Endothelial cell (in vitro differentiated cells): ENCODE data around the gene ZGPAT. TPM values are rescaled to one million over a fixed set of nuclear protein-coding genes. Genes with fewer than 3 reads are reported as not detected.

ENCODE experiments used
- DNase-seq: peaks from one replicate; pipeline ENCODE4 v3.0.0; 2021; ENCODE audit warnings: low spot score
- H3K27ac Mint-ChIP-seq: one replicate; pipeline ENCODE4 v1.8.0; 2021; ENCODE audit warnings: mixed read lengths, inconsistent platforms; ENCODE audit not compliant: unreplicated experiment
- H3K27me3 Mint-ChIP-seq: one replicate; pipeline ENCODE4 v1.8.0; 2021; ENCODE audit warnings: mild to moderate bottlenecking, moderate library complexity, mixed read lengths, inconsistent platforms; ENCODE audit not compliant: unreplicated experiment
- H3K36me3 Mint-ChIP-seq: one replicate; pipeline ENCODE4 v1.8.0; 2021; ENCODE audit warnings: mild to moderate bottlenecking, low read depth, mixed read lengths, inconsistent platforms; ENCODE audit not compliant: unreplicated experiment
- H3K4me1 Mint-ChIP-seq: one replicate; pipeline ENCODE4 v1.8.0; 2021; ENCODE audit warnings: mild to moderate bottlenecking, mixed read lengths, inconsistent platforms; ENCODE audit not compliant: unreplicated experiment
- H3K4me3 Mint-ChIP-seq: one replicate; pipeline ENCODE4 v1.8.0; 2021; ENCODE audit warnings: mild to moderate bottlenecking, mixed read lengths, inconsistent platforms; ENCODE audit not compliant: unreplicated experiment
- H3K9me3 Mint-ChIP-seq: one replicate; pipeline ENCODE4 v1.8.0; 2021; ENCODE audit warnings: mixed read lengths, inconsistent platforms; ENCODE audit not compliant: unreplicated experiment
- total RNA-seq: library from RNA; stranded (reverse); fragmentation: NEBNext Ultra II Directional; extraction: Animal tissue kit (Norgen Biotek cat#: 25700); gene quantifications from one replicate; pipeline ENCODE4 v1.2.1, GENCODE V29; 2021; ENCODE audit not compliant: unreplicated experiment
- TF ChIP-seq, protein P1 (sequence below): fragments of 200-600 bp; sonication (generic); IDR thresholded peaks from one replicate; pipeline ENCODE4 v1.5.0; 2021; ENCODE audit warnings: antibody characterized with exemption; ENCODE audit not compliant: unreplicated experiment

The ZGPAT gene
- total RNA-seq, 1 donor from 2014 or later = 34.9 TPM

- Mint-ChIP-seq H3K9me3 (no peaks in the 10 kb centered on the region), H3K27me3 (peaks cover 3% of the 10 kb centered on the region), H3K27ac (no peak overlapping the region), H3K4me3 (no peak overlapping the region), H3K36me3 (peaks cover 32% of the 10 kb centered on the region), H3K4me1 (no peaks in the 10 kb centered on the region)
- no peak for DNase-seq
- TF ChIP-seq, protein P1, sequence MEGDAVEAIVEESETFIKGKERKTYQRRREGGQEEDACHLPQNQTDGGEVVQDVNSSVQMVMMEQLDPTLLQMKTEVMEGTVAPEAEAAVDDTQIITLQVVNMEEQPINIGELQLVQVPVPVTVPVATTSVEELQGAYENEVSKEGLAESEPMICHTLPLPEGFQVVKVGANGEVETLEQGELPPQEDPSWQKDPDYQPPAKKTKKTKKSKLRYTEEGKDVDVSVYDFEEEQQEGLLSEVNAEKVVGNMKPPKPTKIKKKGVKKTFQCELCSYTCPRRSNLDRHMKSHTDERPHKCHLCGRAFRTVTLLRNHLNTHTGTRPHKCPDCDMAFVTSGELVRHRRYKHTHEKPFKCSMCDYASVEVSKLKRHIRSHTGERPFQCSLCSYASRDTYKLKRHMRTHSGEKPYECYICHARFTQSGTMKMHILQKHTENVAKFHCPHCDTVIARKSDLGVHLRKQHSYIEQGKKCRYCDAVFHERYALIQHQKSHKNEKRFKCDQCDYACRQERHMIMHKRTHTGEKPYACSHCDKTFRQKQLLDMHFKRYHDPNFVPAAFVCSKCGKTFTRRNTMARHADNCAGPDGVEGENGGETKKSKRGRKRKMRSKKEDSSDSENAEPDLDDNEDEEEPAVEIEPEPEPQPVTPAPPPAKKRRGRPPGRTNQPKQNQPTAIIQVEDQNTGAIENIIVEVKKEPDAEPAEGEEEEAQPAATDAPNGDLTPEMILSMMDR = no peak
These were observed 61.0 kb downstream of the ZGPAT start for GRCh38 chr20:63768591-63769515.

DNA sequence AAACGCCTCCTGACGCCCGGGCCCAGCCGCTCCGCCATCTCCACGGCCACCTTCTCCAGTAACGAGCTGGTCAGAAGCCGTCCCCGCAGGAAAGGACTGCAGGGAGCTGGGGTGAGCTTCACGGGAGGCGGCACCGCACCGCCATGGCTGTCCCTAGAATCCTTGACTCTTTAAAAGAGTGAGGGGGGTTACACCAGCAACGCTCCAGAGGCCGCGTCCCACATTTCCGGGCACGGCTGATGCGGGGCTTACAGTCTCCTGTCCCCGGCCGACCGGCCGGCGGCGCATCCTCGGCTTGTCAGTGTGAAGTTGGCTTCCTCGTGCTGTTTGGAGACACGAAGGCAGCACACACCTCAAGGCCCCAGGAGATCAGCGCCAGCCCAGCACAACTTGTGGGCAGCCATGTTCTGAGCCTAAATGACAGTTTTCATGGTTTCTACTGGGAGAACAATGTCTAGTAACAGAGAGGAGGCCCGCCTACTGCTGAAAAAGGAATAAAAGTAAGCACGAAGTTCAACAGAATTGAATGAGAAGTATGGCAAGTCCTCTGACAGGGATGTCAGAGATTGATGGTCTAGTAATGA, 62.1 kb downstream of the ZGPAT start:
- TF ChIP-seq, protein P1 = no peak
- H3K9me3 Mint-ChIP-seq = no peaks in the 10 kb centered on the region
- H3K27ac Mint-ChIP-seq = no peak overlapping the region
- DNase-seq = no peak
- H3K4me1 Mint-ChIP-seq = peaks cover 5% of the 10 kb centered on the region
- H3K36me3 Mint-ChIP-seq = peaks cover 30% of the 10 kb centered on the region
- peaks cover 8% of the 10 kb centered on the region for H3K27me3 Mint-ChIP-seq
- H3K4me3 Mint-ChIP-seq = no peak overlapping the region

DNA sequence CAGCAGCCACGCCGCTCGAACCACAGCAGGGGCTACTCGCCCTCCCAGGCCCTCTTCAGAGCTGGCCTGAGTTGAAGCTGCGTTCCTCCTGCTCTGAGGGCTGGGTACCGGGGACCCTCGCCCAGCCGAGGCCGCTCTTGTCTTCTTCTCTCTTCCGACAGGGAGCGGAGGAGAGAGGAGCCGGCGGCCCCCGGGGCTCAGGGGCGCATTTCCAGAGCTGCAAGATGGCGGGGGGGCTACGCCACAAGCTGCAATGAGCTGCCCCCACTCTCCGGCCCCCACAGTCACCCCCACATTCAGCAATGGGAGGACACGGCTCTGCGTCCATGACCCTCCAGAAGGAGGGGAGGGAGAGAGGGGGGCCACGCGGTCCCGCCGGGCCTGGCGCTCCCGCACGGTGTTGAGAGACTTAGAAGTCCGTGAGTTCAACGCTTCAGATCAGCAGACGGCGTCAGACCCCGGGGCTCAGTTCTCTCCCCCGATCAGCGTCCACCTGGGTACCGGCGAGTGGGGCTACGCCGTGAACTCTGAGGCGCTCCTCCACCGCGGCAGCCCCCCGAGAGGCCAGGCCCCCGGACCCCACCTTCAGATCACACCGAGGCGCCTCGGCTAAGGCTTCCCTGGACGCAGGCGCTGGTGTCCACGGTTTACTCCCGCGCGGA, 63.3 kb downstream of the ZGPAT start:
- Mint-ChIP-seq H3K4me3 (no peak overlapping the region), H3K36me3 (peaks cover 20% of the 10 kb centered on the region), H3K27ac (no peak overlapping the region), H3K9me3 (no peaks in the 10 kb centered on the region), H3K27me3 (peaks cover 8% of the 10 kb centered on the region), H3K4me1 (peaks cover 9% of the 10 kb centered on the region)
- no peak for DNase-seq
- TF ChIP-seq, protein P1 = no peak

DNA sequence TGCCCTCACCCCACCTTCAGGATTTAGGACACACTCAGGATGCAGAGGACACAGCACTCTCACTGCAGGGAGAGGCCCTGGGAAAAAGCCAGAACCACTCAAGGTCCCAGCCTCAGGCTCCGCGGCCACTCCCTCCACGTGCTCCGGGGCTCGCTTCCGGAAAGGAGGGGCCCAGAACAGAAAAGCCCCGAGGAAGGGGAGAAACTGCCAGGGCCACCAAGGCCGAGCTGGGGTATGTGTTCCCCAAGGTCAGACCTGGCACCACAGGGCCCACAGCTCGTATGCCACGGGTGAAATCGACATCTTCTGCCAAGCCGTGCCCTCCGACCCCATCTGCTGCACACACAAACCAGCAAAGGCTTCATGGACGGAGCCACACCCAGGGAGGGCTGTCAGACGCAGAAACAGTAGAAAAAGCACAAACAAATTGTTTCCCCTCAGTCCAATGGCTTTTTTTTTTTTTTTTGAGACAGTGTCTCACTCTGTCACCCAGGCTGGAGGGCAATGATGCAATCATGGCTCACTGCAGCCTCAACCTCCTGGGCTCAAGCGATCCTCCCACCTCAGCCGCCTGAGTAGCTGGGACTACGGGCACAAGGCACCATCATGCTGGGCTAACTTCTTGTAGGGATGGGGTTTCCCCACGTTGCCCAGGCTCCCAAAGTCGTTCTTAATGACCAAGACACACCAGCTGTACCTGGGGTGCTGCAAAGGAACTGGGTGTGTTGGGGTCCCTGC, 65.1 kb downstream of the ZGPAT start:
- DNase-seq = no peak
- H3K27ac Mint-ChIP-seq = no peak overlapping the region
- H3K4me3 Mint-ChIP-seq = no peak overlapping the region

More for the DNA sequence above, 65.1 kb downstream of the ZGPAT start:
- Mint-ChIP-seq H3K9me3 (no peaks in the 10 kb centered on the region), H3K27me3 (peaks cover 11% of the 10 kb centered on the region), H3K4me1 (peaks cover 9% of the 10 kb centered on the region), H3K36me3 (peaks cover 20% of the 10 kb centered on the region)
- TF ChIP-seq, protein P1 = no peak
